GM18858 (cell line): ENCODE measurements around the gene CNBD2.
A peak's percentile ranks its signal among the peaks of the same experiment; 100 is the strongest.
"Not testable (repeated sequence)": the region's sequence is repeated elsewhere in the genome, so short reads cannot be mapped to it uniquely, and the experiment has no call there.

Source experiments
- ATAC-seq: cut with Tn5 transposase; IDR thresholded peaks from one replicate; pipeline ENCODE4 v1.9.1; 2021; ENCODE audit not compliant: unreplicated experiment

CNBD2 gene

GRCh38 chr20:35967979-35968640, at the start of gene CNBD2:
Gene CNBD2, plus strand, starts transcription at chr20:35968590. Its CDS starts 173 bp downstream, at chr20:35968763.
- ATAC-seq = no peak

DNA sequence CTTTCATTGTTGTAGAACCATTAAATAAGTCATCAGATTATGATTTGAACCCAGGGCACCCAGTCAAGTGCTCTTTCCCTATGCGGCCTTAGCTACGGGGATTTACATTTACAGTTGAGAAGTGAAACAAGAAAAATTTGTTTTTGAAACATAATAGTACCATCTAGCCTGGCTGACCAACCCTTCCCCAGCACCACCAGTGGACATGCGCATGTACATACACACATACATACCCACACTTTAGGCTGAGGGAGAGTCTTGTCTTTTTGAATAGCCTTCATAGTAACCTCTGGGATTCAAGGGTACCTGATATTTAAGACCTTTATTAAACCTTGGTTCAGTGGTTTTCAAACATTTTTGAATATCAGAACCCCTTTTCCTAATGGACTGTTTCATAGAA, 47.9 kb upstream of the CNBD2 start:
- no peak for ATAC-seq

DNA sequence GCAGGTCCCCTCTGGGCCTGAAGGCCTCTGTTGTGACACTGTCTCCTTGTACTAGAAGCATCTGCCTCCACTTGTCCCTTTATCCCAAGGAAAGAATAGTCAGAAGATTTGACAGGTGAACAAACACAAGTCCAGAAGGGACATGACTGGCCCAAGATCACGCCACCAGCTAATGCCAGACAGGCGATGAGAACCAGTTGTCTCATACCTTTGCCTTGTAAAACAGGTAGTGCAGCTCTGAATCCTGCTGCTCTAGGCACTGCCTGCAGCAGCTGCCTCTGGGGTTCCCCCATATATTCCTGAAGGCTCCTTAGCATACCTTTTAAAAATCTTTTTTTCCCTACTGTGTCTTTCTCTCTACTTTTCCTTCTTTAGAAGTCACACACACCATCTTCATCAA, 39.1 kb upstream of the CNBD2 start:
- ATAC-seq = no peak

GRCh38 chr20:35934050-35934449, 34.3 kb upstream of the CNBD2 start:
- no peak for ATAC-seq

GRCh38 chr20:35939264-35939663, 29.1 kb upstream of the CNBD2 start:
- ATAC-seq = no peak

GRCh38 chr20:35941620-35942019, 26.8 kb upstream of the CNBD2 start:
- ATAC-seq = no peak

DNA sequence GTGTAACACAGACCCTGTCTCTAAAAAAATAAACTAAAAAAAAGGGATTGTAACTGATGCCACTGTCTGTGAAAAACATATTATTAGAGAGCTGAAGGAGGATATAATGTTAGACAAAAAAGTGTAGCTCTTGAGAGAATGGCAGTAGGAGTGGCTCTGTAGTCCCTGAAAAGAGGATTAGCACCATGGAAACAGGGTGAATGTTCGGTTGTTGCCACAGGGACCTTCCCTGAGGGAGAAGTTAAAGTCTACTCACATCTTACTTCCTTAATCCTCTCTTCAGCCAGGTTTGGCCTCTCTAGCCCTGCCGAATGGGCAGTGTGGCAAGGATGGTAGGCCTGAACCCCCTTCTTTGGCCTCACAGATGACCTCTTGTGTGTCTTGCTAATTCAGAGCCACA, 26.1 kb upstream of the CNBD2 start:
- ATAC-seq = no peak

GRCh38 chr20:35947489-35947888, 20.9 kb upstream of the CNBD2 start:
- ATAC-seq = no peak

DNA sequence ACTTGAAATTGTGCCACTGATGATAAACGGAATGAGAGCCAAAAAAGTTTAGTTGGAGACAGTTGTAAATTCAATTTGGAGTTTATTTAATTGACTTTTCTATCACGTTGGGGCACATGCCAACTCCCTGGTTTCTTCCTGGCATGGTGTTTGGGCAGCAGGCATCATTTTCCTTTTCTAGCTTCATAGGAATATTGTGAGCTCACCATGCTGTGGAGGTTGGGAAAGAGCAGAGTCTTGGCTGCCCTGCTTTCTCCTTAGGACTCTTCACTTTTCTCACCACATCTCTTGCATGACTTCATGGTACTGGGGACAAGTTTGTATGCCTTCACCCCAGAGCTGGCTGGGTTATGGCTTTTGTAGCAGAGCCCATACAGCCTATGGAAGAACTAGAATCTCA, 20.5 kb upstream of the CNBD2 start:
- ATAC-seq = no peak

- ATAC-seq = no peak
Observed at GRCh38 chr20:35950093-35950492, 18.3 kb upstream of the CNBD2 start.

GRCh38 chr20:35952080-35952479, 16.3 kb upstream of the CNBD2 start:
- ATAC-seq = not testable (repeated sequence)

- no peak for ATAC-seq
Observed at GRCh38 chr20:35952480-35953386, 15.7 kb upstream of the CNBD2 start.

- peak; percentile 12 for ATAC-seq
Observed at GRCh38 chr20:35953387-35954199, 14.8 kb upstream of the CNBD2 start.

GRCh38 chr20:35954200-35954906, 14.0 kb upstream of the CNBD2 start, which contains the start of gene SCAND1:
Gene SCAND1, minus strand, starts transcription at chr20:35954502. Its CDS starts 218 bp downstream, at chr20:35954284.
- ATAC-seq = peak; percentile 82

GRCh38 chr20:35954907-35955251, 13.5 kb upstream of the CNBD2 start:
- ATAC-seq = no peak

GRCh38 chr20:35956616-35957015, 11.8 kb upstream of the CNBD2 start:
- no peak for ATAC-seq

DNA sequence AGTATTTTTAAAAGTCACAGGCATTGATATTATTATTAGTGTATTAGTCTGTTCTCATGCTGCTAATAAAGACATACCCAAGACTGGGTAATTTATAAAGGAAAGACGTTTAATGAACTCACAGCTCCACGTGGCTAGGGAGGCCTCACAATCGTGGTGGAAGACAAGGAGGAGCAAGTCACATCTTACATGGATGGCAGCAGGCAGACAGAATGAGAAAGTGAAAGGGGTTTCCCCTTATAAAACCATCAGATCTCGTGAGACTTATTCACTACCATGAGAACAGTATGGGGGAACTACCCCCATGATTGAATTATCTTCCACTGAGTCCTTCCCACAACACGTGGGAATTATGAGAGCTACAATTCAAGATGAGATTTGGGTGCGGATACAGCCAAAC, 9.1 kb upstream of the CNBD2 start:
- ATAC-seq = not testable (repeated sequence)

DNA sequence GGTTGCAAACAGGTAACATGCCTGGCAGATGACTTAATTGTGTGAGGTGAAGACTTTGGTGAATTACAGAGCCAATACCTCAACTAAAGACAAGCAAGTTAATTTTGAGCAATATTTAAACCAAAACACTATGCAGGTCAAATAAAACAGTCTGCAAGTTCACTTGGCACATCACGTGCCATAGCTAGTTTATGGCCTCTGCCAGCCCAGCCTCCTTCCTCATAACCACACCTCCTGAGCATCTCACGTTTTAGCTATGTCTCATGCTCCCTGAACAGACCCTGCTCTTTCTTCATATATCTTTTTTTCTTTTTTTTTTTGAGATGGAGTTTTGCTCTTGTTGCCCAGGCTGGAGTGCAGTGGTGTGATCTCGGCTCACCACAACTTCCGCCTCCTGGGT, 4.5 kb upstream of the CNBD2 start:
- no peak for ATAC-seq

DNA sequence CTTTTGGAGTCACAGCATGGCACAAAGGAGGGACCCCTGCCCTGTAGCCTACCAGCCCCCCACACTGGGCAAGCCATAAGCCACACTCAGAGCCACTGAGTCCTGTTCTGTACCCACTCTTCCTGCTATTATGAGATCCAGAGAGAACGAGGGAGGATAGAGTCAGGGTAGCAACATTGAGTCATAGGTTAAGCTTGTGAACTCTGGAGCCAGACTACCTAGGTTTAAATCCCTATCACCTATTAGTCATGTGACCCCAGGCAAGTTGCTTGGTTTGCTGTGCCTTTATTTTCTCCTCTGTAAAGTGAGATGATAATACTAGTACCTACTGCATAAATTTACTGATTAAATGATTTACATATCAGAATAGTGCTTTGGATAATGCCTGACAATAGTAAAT, 540 bp downstream of the CNBD2 start:
- ATAC-seq = no peak

- ATAC-seq = no peak
Observed at GRCh38 chr20:35971981-35972380, 3.6 kb downstream of the CNBD2 start.

- ATAC-seq = no peak
Observed at GRCh38 chr20:35972462-35972861, 4.1 kb downstream of the CNBD2 start.
